Ovary (tissue), 3 donors: ENCODE results near the gene TTC23.

Source experiments
- CTCF ChIP-seq, 3 donors: fragments of 450-650 bp in 2 of 3; fragments of 200-600 bp in 1 of 3; IDR thresholded peaks; one replicate each; pipeline versions ENCODE4 v1.5.1 to v1.8.0; 2016 to 2022; ENCODE audit warnings: antibody characterized with exemption in 3 of 3, mild to moderate bottlenecking in 1 of 3
- EP300 ChIP-seq: sonication (generic); formaldehyde crosslinking; IDR thresholded peaks from one replicate; pipeline ENCODE4 v1.6.1; 2017; ENCODE audit warnings: antibody characterized with exemption
- POLR2A ChIP-seq: fragments of 450-650 bp; IDR thresholded peaks from one replicate; pipeline ENCODE4 v1.6.1; 2017; ENCODE audit warnings: antibody characterized with exemption, mild to moderate bottlenecking, moderate library complexity
- donor health status: DM: no; HTN: no; CAD: no.

- TF ChIP-seq CTCF (IDR thresholded peaks at IDR 0.05) (no peak), EP300 (no peak), POLR2A (no peak)
Observed at GRCh38 chr15:99244306-99244705, 5.1 kb downstream of the TTC23 start.
